ENCODE results near the gene XXYLT1. TPM values are rescaled to one million over a fixed set of nuclear protein-coding genes. Genes with fewer than 3 reads are reported as not detected.

The XXYLT1 gene
- total RNA-seq, 1 donor from 2014 or later, result 16.4 TPM

DNA sequence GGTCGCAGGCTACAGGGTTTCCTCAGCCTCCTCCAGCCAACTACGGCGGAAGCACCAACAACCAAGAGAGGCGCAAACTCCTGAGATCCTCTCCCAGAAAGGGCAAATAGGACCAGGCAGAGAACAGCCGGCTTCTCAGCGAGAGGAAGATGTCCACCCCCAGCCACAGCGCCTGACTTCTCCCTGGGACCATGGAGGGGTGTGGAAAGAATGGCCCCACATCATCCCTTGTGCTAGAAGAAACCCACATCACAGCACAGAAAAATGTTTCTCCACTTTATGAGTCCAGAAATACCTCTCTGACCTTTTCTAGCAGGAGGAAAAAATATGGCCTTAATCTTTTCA, 105.7 kb downstream of the XXYLT1 start:
- Histone ChIP-seq H3K4me3 (no peak overlapping the region), H4K20me1 (ENCODE audit: low read depth) (no peaks in the 10 kb centered on the region), H3K79me2 (ENCODE audit: low read depth) (peaks cover 3% of the 10 kb centered on the region), H3K9ac (no peak overlapping the region), H3F3A (ENCODE audit: low read depth) (no peaks in the 10 kb centered on the region), H3K27me3 (no peaks in the 10 kb centered on the region), H2AFZ (replicated peaks) (no peak overlapping the region), H3K4me1 (peaks cover 3% of the 10 kb centered on the region), H3K9me3 (ENCODE audit: low read depth) (no peaks in the 10 kb centered on the region), H3K27ac (no peak overlapping the region), H3K36me3 (no peaks in the 10 kb centered on the region), H3K4me2 (no peak overlapping the region)
- no peaks in the 10 kb centered on the region for H3K27me3 Mint-ChIP-seq (ENCODE audit: insufficient read depth, low read depth)
- TF ChIP-seq EZH2phosphoT487 (IDR thresholded peaks at IDR 0.05), result no peak
- no peak for TF ChIP-seq EZH2 (IDR thresholded peaks at IDR 0.05)
- TF ChIP-seq, protein P1, sequence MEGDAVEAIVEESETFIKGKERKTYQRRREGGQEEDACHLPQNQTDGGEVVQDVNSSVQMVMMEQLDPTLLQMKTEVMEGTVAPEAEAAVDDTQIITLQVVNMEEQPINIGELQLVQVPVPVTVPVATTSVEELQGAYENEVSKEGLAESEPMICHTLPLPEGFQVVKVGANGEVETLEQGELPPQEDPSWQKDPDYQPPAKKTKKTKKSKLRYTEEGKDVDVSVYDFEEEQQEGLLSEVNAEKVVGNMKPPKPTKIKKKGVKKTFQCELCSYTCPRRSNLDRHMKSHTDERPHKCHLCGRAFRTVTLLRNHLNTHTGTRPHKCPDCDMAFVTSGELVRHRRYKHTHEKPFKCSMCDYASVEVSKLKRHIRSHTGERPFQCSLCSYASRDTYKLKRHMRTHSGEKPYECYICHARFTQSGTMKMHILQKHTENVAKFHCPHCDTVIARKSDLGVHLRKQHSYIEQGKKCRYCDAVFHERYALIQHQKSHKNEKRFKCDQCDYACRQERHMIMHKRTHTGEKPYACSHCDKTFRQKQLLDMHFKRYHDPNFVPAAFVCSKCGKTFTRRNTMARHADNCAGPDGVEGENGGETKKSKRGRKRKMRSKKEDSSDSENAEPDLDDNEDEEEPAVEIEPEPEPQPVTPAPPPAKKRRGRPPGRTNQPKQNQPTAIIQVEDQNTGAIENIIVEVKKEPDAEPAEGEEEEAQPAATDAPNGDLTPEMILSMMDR (IDR thresholded peaks at IDR 0.05), result no peak
- peaks cover 6% of the 10 kb centered on the region for H3K4me1 Mint-ChIP-seq
- DNase-seq (ENCODE audit: low spot score), result no peak
- H3K36me3 Mint-ChIP-seq, result peaks cover 1% of the 10 kb centered on the region
- no peaks in the 10 kb centered on the region for H3K9me3 Mint-ChIP-seq
- H3K27ac Mint-ChIP-seq, result no peak overlapping the region
- H3K4me3 Mint-ChIP-seq, result no peak overlapping the region

DNA sequence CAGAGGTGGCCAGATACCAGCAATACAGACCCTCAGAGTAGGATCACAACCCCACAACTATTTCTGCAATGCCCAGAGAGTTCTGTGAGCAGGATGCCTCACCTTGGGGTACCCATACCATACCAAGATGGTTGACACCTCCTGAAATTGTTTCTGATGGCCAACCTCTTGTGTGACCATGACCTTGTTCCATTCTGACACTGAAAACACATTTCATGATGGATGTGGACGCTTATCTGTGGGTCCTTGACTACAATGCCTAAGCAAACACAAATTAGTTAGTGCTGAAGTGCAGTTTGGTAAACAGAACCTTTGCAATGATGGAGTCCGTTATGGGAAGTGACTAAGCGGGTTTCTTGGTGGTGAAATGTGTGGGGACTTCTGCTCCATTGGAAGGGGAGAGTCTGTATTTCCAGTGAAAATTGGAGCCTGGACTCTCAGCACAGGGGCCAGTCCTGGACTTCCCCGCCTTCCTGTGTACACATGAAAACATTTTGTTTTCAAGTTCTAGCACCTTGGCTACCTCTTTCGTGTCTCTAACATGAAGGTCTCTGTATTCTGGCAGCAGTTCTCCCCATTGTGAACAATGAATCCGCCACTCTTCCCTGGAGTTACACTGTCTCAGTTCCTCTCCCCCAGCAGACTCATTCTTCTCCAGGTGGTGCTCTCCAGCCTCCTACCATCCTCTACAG, 106.2 kb downstream of the XXYLT1 start:
- no peaks in the 10 kb centered on the region for H3K9me3 Mint-ChIP-seq
- Histone ChIP-seq H3K4me2 (no peak overlapping the region), H3K9me3 (ENCODE audit: low read depth) (no peaks in the 10 kb centered on the region), H3K27me3 (no peaks in the 10 kb centered on the region), H3K9ac (no peak overlapping the region), H3K4me3 (no peak overlapping the region), H3K79me2 (ENCODE audit: low read depth) (peaks cover 3% of the 10 kb centered on the region), H4K20me1 (ENCODE audit: low read depth) (no peaks in the 10 kb centered on the region), H3K4me1 (peaks cover 5% of the 10 kb centered on the region), H3F3A (ENCODE audit: low read depth) (no peaks in the 10 kb centered on the region), H3K27ac (no peak overlapping the region), H2AFZ (replicated peaks) (no peak overlapping the region), H3K36me3 (no peaks in the 10 kb centered on the region)
- peak overlapping the region; percentile 77 for H3K27ac Mint-ChIP-seq
- H3K4me1 Mint-ChIP-seq, result peaks cover 11% of the 10 kb centered on the region
- H3K36me3 Mint-ChIP-seq, result peaks cover 1% of the 10 kb centered on the region
- DNase-seq (ENCODE audit: low spot score), result no peak
- H3K4me3 Mint-ChIP-seq, result no peak overlapping the region
- TF ChIP-seq EZH2phosphoT487 (IDR thresholded peaks at IDR 0.05), result no peak
- no peak for TF ChIP-seq EZH2 (IDR thresholded peaks at IDR 0.05)
- TF ChIP-seq, protein P1 (IDR thresholded peaks at IDR 0.05), result no peak
- no peaks in the 10 kb centered on the region for H3K27me3 Mint-ChIP-seq (ENCODE audit: insufficient read depth, low read depth)

DNA sequence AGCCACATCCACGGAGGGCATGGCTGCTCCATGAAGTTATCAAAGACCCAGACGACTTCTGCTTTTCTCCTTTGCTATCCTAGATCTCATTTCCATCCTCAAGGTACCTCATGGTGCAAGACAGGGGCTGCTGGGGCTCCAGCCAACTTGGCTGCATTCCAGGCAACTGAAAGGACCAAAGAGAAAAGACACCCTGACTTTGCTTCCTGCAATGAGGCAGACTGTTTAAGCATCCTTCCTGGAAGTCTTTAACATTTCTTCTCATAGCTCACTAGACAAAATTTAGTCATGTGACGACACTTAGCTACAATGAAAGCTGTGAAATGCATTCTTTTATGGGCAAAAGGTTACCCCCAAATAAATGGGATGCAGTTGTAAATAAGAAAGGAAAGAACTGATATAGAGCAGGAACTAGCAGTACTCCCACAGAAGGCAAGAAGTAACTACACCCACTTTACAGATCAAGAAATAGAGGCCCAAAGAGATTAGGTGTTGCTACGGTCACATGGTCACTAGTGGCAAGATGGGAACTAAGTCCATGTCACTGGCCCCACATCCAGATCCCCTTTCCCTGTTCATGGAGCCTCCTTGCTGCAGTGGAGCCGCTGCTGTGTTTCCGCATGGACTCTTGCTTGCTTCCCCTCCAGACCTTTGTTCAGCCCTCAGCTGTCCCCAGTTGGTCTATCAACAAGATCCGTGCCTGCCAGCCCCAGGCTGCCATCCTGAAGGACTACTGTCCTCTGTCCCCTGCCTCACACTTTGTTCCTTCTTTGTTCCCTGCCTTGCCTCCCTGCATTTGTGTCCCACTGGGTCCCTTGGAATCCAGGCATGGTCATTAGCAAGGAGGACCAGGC, 107.0 kb downstream of the XXYLT1 start:
- H3K79me2 ChIP-seq (ENCODE audit: low read depth), result peaks cover 3% of the 10 kb centered on the region
- Mint-ChIP-seq H3K27me3 (ENCODE audit: insufficient read depth, low read depth) (no peaks in the 10 kb centered on the region), H3K36me3 (peaks cover 3% of the 10 kb centered on the region), H3K27ac (peak overlapping the region; percentile 77), H3K4me1 (peaks cover 13% of the 10 kb centered on the region), H3K9me3 (no peaks in the 10 kb centered on the region), H3K4me3 (no peak overlapping the region)
- no peaks in the 10 kb centered on the region for H3K27me3 ChIP-seq
- no peak overlapping the region for H3K4me3 ChIP-seq
- TF ChIP-seq, protein P1 (IDR thresholded peaks at IDR 0.05), result no peak
- TF ChIP-seq EZH2 (IDR thresholded peaks at IDR 0.05), result no peak
- TF ChIP-seq EZH2phosphoT487 (IDR thresholded peaks at IDR 0.05), result no peak
- H3K4me2 ChIP-seq, result no peak overlapping the region
- no peak overlapping the region for H2AFZ ChIP-seq (replicated peaks)
- no peaks in the 10 kb centered on the region for H4K20me1 ChIP-seq (ENCODE audit: low read depth)
- no peaks in the 10 kb centered on the region for H3F3A ChIP-seq (ENCODE audit: low read depth)
- H3K36me3 ChIP-seq, result no peaks in the 10 kb centered on the region
- no peak overlapping the region for H3K9ac ChIP-seq
- H3K27ac ChIP-seq, result no peak overlapping the region
- no peak for DNase-seq (ENCODE audit: low spot score)
- H3K9me3 ChIP-seq (ENCODE audit: low read depth), result no peaks in the 10 kb centered on the region
- H3K4me1 ChIP-seq, result peaks cover 5% of the 10 kb centered on the region
